Hindlimb muscle (tissue), 1 donor: Measurements from ENCODE around the gene ARFGAP3. TPM values are rescaled to one million over a fixed set of nuclear protein-coding genes. Genes with fewer than 3 reads are reported as not detected.

Experiments
- DNase-seq: peaks from one replicate; pipeline ENCODE4 v3.0.0-alpha.2; 2013
- polyA plus RNA-seq: library from polyadenylated mRNA; unstranded; fragments of 120-200 nt; gene quantifications from one replicate; pipeline ENCODE4 v1.2.1, GENCODE V29; 2013; ENCODE audit not compliant: insufficient read length

ARFGAP3 gene
- polyA plus RNA-seq, 1 donor, result 34.3 TPM

DNA sequence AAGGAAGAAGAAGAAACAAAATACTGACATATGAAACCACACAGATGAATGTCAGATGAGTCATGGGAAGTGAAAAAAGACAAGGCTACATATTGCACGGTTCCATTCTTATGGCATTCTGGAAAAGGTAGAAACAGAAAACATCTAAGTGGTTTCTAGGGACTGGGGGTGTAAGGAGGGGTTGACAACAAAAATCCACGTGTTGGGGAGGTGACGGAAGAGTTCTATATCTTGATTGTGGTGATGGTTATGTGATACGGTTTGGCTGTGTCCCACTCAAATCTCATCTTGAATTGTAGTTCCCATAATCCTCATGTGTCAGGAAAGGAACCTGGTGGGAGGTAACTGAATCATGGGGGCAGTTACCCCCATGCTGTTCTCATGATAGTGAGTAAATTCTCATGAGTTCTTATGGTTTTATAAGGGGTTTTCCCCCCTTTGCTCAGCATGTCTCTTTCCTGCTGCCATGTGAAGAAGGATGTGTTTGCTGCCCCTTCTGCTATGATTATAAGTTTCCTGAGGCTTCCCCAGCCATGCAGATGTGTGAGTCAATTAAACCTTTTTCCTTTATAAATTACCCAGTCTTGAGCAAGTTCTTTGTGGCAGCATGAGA lies 6.4 kb upstream of the ARFGAP3 start:
- no peak for DNase-seq

DNA sequence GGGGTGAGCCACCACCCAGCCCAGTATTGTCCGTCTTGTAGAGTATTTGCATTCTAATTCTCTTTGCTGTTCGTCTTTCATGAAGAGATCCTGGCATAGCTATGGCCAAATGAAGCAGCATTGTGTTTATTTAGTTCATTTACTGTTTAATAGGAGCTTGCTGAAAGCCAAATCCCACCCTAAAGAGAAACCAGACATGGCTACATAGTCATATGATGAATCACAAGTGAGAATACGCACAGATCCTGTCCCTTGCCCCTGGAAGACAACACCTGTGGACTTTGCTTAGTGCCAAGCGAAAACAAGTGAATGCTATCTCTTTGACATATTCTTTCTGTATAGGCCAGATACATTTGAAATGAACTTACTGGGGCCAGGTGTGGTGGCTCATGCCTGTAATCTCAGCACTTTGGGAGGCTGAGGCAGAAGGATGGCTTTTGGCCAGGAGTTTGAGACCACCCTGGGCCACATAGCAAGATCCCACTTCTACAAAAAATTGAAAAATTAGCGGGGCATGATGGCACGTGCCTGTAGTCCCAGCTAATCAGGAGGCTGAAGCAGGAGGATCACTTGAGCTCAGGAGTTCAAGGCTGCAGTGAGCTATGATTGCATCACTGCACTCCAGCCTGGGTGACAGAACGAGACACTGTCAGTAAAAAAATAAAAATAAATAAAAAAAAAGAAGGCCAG lies 5.1 kb upstream of the ARFGAP3 start:
- no peak for DNase-seq

DNA sequence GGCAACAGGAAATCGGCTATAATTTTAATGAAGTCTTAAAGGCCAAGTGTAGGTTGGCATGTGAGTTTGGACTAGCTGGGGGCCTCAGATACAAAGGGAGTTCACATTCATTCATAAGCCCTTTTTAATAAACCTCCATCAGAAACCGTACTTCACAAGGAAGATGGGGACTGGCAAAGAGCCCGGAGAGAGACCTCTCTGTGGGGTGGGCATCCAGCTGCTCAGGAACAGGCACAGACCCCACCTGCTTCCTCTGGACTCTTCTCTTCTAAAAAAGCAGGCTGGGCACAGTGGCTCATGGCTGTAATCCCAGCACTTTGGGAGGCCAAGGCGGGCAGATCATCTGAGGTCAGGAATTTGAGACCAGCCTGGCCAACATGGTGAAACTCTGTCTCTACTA lies 3.9 kb upstream of the ARFGAP3 start:
- no peak for DNase-seq

DNA sequence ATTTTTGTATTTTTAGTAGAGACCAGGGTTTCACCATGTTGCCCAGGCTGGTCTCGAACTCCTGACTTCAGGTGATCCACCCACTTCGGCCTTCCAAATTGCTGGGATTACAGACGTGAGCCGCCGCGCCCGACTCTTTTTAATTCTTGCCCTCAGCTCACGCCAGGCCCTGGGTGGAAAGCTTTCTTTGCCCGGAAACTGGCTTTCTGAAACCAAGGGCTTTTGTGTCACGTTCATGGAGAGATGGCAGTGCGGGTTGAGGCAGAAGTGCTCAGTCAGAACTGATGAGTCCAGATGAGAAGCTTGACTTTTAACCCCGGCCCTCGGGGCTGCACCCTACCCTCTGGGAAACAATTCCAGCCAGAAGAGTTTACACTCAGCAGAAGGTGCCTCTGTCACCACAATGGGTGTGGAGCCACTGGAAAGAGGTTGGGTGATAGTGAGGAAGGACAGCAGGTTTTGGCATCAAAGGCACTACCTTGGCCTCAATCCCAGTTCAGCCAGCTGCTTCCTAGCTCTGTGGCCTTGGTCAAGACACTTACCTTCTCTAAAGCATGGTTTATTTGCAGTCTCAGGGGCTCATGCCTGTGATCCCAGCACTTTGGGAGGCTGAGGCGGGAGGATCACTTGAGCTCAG lies 890 bp upstream of the ARFGAP3 start:
- no peak for DNase-seq

DNA sequence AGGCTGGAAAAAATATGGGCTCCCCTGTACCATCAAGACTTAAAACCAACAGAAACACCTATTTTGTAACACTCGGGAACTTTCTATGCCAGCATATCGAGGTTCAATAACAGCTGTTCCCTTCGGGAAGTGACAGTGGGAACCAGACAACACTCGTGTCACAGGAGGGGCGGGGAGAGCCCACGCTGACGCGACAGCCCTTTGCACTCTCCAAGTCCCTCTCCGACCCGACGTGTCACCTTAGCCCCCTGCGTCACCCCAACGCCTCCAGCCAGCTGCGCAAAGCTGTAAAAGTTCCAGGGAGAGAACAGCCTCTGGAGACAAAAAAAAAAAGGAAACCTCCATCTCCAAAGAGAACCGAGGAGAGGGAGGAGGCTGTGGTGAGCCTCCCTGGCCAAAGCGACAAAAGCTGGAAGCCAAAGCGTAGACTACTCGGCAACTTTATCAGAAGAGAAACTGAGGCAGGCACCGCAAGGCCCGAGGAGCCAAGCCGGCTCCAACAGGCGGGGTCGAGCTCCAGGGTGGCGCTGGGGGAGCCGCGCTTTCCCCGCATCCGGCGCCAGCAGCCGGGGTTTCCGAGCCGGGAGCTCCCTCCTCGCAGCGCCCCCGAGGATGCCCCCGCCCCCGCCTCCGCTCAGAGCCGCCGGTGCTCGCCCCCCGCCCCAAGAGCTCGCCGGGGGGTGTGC lies 751 bp downstream of the ARFGAP3 start:
- DNase-seq, result peak; percentile 54

DNA sequence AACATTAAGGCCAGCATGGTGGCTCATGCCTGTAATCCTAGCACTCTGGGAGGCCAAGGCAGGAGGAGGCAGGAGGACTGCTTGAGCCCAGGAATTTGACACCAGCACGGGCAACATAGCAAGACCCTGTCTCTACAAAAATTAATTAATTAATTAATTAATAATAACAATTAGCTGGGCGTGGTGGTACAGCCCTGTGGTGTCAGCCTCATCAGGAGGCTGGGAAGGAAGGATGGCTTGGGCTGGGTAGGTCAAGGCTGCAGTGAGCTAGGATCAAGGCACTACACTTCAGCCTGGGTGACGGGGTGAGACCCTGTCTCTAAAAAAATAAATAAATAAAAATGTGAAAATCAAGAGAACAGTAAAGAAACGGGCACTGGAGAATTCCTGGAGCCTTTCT lies 1.4 kb downstream of the ARFGAP3 start:
- no peak for DNase-seq

DNA sequence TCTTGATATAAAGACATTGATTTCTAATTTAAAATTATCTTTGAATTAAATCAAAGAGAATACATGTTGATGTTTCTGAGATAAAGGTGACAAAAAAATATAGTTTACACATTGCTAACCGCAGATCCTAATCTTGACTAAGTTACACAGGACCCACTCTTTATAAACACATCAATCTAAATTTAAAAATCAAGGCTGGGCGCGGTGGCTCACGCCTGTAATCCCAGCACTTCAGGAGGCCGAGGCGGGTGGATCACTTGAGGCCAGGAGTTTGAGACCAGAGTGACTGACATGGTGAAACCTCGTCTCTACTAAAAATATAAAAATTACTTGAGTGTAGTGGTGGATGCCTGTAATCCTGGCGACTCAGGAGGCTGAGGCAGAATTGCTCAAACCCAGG lies 1.9 kb downstream of the ARFGAP3 start:
- DNase-seq, result no peak

DNA sequence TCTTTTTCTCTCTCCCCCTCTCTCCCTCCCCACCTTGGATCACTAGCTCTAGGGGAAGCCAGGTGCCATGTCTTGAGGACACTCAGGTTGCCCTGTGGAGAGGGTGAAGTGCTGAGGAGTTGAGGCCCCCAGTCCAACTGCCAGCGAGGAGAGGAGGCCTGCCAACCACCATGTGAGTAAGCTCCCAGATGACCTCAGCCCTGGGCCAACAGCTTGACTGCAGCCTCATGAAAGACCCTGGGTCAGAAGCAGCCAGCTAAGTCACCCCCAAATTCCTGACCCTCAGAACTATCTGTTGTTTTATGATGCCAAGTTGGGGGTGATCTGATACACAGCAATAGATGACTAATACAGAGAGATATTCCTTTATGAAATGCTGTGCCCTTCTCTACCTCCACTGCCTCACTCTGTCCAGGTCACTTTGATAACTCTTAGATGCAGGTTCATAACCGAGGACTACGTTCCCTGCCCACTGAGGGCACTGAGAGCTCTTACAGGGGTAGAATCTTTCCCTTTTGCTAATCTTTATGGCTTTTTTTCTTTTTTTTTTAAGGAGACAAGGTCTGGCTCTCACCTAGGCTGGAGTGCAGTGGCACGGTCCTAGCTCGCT lies 8.0 kb downstream of the ARFGAP3 start:
- DNase-seq, result no peak

DNA sequence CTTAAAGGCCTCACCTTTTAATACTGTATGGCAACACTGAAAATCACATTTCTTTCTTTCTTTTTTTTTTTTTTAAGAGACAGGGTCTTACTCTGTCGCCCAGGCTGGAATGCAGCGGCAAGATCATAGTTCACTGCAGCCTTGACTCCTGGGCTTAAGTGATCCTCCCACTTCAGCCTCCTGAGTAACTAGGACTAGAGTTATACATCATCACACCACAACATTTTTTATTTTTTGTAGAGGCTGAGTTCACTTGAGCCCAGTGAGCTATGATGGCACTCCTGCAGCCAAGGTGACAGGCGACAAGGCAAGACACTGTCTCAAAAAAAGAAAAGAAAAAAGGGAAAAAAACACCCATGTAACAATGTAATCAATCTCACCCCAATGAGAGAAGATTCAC lies 10.0 kb downstream of the ARFGAP3 start:
- DNase-seq, result no peak

DNA sequence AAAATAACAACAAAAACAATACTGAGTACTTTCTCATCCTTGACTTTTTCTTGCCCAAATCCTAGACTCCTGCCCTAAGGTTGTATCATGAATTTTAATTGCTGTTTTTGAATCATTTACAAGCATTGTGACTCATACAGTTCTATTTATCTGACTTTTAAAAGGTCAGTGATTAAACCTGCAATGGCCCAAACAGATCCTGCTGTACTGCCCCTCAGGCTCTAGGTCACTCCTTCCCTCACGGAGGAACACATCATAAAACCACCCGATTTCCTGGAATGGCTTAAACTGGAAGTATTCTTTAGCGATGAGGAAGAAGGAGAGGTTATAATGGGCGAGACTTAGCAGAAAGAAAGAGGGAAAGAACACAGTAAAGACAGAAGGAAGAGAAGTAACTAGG lies 12.3 kb downstream of the ARFGAP3 start:
- no peak for DNase-seq

DNA sequence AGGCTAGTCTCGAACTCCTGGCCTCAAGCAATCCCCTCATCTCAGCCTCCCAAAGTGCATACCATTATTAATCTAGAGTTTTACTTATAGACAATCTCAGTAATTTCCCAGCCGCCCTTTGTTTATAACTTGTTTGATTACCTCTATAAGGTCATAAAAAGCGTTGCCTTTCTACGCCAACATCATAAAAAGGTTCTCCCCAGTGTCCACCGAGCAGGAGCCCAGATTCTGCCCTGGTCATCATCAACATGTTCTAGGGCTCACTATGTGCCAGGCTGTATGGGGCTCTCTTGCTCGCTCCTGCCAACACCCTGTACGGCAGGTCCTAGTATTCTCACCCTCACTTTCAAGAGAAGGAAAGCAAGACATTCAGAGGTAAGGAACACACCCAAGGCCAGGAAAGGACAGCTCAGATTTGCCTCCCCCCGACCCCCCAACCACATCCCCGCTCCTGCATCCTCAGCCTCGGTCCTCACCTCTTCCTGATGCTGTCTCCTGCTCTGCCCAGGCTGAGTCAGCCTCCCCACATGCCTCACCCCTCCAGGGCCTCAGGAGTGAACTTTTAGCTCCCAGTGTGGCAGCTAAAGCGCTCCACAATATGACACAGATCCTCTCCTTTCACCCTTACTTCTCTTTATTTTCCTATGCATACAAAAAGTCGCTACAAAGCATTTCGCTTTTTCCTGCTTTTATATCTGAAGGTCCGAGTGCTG lies 14.3 kb downstream of the ARFGAP3 start:
- DNase-seq, result no peak

DNA sequence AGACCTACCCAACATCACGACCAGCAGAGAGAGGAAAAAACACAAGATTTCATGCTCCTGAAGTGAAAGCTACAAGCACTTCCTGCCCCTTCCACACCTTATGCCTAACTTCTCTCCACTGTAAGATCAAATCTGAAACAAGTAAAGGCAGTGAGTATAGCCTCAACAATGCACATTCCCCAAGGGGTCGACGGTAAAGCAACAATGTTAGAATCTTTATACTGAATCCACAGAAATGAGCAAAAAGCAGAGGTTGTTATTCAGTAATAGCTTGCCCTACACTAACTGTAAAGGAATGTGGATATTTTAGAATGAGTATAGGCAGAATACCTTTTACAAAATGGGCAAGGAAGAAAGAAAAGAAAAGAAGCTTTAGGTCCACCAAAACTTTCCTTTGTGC lies 15.6 kb downstream of the ARFGAP3 start:
- no peak for DNase-seq

DNA sequence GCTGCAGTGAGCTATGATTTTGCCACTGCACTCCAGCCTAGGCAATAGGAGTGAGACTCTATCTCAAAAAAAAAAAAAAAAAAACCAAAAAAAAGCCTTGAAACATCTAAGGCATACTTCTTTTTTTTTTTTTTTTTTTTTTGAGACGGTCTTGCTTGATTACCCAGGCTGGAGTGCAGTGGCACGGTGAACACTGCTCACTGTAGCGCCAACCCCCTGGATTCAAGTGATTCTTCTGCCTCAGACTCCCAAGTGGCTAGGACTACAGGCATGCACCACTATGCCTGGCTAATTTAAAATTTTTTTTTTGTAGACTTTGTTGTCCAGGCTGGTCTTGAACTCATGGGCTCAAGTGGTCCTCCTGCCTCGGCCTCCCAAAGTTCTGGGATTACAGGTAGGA lies 19.5 kb downstream of the ARFGAP3 start:
- no peak for DNase-seq

DNA sequence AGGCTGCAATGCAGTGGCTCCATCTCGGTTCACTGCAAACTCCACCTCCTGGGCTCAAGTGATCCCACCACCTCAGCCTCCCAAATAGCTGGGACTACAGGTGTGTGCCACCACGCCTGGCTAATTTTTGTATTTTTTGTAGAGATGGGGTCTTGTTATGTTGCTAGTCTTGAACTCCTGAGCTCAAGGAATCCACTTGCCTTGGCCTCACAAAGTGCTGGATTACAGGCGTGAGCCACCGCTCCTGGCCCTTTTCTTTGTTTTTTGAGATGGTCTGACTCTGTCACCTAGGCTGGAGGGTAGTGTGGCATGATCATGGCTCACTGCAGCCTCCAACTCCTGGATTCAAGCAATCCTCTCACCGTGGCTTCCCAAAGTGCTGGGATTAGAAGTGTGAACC lies 21.0 kb downstream of the ARFGAP3 start:
- no peak for DNase-seq

DNA sequence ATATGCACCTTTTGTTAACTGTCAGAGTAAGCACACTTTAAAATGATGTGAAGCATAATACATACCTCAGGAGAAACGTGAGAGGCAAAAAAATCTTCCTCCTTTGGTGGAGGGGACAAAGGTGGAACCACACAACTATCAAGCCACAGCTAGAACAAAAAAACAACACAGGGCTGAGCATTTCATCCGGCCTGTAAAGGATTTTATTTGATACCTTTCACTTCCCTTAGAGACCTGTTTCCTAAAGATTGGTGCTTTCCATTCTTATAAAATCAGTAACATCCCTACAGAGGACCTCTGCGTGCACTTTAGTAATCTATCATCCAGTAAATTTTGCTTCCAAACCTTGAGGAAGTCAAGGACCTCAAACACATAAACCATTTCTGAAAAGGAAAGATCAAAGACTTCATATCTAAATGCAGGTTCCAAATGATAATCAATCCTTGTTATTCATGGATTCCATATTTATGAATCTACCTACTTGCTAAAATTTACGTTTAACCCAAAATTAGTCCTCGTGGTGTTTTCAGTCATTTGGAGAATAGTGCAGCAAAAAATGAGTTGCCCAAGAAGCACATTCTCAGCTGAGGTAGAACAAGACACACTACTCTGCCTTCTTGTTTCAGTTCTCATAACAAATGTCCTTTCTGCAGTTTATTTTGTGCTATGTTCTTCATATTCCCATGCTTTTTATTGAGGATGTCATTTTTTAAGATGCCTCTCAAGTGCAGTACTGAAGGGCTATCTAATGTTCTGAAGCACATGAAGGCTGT lies 22.7 kb downstream of the ARFGAP3 start:
- DNase-seq, result no peak

DNA sequence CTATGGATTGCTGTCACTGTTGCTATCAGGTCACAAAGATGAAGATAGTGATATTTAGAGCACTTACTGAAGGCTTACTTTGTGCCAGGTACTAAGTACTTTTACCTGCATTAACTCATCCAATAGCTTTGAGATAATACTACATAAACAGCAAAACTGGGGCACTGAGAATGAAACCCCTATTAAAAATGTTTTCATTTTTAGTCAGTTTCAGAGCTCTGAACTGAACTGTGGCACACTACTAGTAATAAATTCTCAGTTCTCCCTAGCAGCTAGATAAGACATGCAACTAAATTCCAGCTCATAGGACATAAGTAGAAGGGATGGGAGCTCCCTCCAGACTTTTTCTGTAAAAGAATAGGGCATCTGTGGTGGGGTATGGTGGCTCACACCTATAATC lies 24.0 kb downstream of the ARFGAP3 start:
- no peak for DNase-seq

DNA sequence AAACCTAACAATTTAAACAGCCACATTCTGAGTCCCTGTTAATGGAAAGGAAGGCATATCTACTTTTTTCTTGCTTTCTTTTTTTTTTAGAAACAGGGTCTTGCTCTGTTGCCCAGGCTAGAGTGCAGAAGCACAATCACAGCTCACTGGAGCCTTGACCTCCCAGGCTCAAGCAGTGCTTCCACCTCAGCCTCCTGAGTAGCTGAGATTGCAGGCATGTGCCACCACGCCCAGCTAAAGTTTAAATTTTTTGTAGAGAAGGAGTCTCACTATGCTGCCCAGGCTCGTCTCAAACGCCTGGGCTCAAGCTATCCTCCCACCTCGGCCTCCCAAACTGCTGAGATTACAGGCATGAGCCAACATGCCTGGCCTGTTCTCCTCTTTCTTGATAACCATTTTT lies 25.4 kb downstream of the ARFGAP3 start:
- DNase-seq, result no peak

DNA sequence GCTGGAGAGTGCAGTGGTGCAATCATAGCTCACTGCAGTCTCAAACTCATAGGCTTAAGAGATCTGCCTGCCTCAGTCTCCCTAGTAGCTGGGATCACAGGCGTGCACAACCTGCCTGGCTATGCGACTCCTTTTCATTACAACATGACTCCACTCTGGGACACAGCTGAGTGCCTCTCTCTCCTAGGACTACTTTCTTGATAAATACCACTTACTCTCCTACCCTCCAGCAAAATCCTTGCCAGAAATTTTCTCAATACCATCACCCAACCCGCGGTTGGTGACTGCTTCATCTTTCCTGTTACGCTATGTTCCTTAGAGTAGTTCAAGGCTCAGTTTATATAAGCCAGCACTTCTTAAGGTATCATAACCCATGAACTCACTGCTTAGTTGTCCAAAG lies 26.9 kb downstream of the ARFGAP3 start:
- no peak for DNase-seq

DNA sequence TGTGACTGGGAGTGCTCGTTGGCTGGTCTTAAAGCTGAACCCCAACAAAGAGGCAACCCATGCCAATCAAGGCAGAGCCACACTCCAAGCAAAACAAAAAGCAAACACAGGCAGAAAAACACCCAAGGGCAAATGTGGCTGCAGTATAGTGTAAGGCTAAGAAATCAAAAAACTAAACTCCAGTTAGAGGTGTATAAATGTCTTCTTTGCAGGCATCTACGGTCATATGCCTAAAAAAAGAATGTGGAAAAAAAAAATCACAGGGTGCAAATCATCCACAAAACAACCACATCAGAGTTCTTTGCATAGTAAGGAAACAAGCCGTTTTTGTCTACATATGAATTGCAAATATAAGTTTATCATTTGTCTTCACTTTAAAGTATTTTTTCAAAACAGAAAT lies 27.8 kb downstream of the ARFGAP3 start:
- no peak for DNase-seq

DNA sequence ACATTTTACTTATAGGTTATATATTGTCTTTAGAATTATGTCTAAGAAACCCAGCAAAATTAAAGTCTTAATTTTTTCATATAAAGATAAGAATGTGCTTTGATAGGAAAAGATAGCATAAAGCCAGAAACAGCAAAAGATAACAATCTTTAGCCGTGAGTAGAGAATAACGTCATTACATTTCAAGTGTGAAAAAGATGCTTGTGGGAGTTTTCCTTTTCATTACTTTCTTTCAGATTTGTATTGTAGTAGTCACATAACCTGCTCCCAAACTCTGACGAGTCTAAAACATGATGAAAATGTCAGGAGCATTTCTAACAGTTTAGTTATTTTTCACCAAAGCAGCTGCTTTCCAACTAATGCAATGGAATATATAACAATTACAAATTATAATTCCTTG lies 31.3 kb downstream of the ARFGAP3 start:
- DNase-seq, result no peak

DNA sequence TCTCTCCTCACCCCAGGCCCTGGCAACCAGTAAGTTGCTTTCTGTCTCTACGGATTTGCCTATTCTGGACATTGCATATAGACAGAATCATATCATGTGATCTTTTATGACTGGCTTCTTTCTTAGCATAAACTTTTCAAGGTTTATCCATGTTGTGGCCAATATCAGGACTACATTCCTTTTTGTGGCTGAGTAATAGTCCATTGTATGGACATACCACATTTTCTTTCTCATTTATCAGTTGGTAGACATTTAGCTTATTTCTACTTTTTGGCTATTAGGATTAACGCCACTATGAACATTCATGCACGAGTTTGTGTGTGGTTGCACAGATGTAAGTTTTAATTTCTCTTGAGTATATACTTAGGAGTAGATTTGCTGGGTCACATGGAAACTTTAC lies 35.7 kb downstream of the ARFGAP3 start:
- no peak for DNase-seq
